Thymus (tissue), 11 donors: ENCODE data around the gene FBF1. TPM values are rescaled to one million over a fixed set of nuclear protein-coding genes. Genes with fewer than 3 reads are reported as not detected.

Experiments
- DNase-seq, 9 donors: peaks; one replicate each; pipeline ENCODE4 v3.0.0-alpha.2; 2013; ENCODE audit warnings: low spot score in 9 of 9, low read depth in 6 of 9, missing footprints in 1 of 9
- H3K27ac ChIP-seq, 2 donors: one replicate each; pipeline ENCODE4 v1.5.1; 2013; ENCODE audit warnings: control low read depth in 1 of 2, low read depth in 1 of 2, low read length in 1 of 2, mild to moderate bottlenecking in 1 of 2, moderate library complexity in 1 of 2
- H3K27me3 ChIP-seq, 2 donors: one replicate each; pipeline ENCODE4 v1.5.1; 2013; ENCODE audit warnings: low read length in 1 of 2; ENCODE audit not compliant: control insufficient read depth in 2 of 2, insufficient read depth in 1 of 2
- H3K36me3 ChIP-seq, 2 donors: one replicate each; pipeline ENCODE4 v1.5.1; 2013; ENCODE audit warnings: low read length in 1 of 2, mild to moderate bottlenecking in 1 of 2, moderate library complexity in 1 of 2; ENCODE audit not compliant: control insufficient read depth in 2 of 2, insufficient read depth in 2 of 2
- H3K4me1 ChIP-seq, 2 donors: one replicate each; pipeline ENCODE4 v1.5.1; 2013; ENCODE audit warnings: low read length in 2 of 2; ENCODE audit not compliant: control insufficient read depth in 2 of 2, insufficient read depth in 2 of 2
- H3K4me3 ChIP-seq, 2 donors: one replicate each; pipeline ENCODE4 v1.5.1; 2013; ENCODE audit warnings: low read length in 2 of 2, control low read depth in 1 of 2, mild to moderate bottlenecking in 1 of 2
- H3K9me3 ChIP-seq, 2 donors: one replicate each; pipeline ENCODE4 v1.5.1; 2013; ENCODE audit warnings: low read length in 1 of 2, mild to moderate bottlenecking in 1 of 2; ENCODE audit not compliant: control insufficient read depth in 2 of 2, insufficient read depth in 1 of 2
- WGBS: extraction: QIAGEN DNeasy Blood & Tissue Kit; methylation state at CpG from one replicate; pipeline ENCODE4 v1.1.7; 2013; 5-methylcytosine and 5-hydroxymethylcytosine counted together
- polyA plus RNA-seq: library from polyadenylated mRNA; stranded (reverse); fragments of 200-250 nt; gene quantifications from one replicate; pipeline ENCODE4 v1.2.3, GENCODE V29; 2013
- total RNA-seq: library from RNA; stranded (reverse); fragments of 120-200 nt; gene quantifications from one replicate; pipeline ENCODE4 v1.2.4, GENCODE V29; 2013
- donor health status: healthy.

The FBF1 gene
- total and polyA plus RNA-seq, 2 donors, result 9.2 to 18.7 TPM

DNA sequence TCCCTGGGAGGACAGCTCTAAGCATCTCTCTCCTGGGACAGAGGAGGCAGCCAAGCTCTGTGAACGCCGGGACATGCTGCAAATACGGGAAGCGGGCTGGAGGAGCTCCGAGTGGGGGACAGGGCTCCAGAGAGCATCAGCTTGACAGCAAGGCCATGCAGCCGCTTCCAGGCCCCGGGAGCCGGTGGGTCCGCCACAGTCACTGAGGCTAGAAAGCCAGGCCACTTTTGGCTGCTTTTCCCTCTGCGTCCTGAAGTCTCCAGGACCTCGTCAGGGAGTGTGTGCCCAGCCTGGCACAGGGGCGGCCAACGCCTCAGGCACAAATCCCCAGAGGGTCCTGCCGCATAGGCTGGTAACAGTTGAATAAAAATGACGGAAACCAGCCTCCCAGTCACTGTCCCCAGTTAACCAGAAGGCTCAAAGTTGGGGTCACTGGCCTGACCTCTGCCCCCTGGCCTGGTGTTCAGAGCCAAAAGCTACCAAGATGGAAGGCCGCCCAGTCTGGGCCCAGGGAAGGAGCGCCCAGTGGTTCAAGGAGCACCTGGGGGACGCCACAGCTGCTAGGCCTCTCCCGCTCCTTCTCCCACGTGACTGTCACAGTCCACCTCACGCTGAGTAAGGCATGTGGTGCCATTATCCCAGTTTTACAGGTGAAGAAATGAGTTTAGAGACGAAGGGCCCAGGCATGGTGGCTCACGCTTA, 40.9 kb downstream of the FBF1 start:
- no peak overlapping the region for H3K27ac ChIP-seq
- H3K9me3 ChIP-seq, result no peaks in the 10 kb centered on the region
- WGBS, result 94% methylated on average over 23 of the region's 23 CpGs
- no peaks in the 10 kb centered on the region for H3K27me3 ChIP-seq
- peaks cover 13 to 23% of the 10 kb centered on the region in 2 donors for H3K4me1 ChIP-seq
- DNase-seq, result no peak
- peaks cover 41 to 43% of the 10 kb centered on the region in 2 donors for H3K36me3 ChIP-seq
- H3K4me3 ChIP-seq, result no peak overlapping the region

DNA sequence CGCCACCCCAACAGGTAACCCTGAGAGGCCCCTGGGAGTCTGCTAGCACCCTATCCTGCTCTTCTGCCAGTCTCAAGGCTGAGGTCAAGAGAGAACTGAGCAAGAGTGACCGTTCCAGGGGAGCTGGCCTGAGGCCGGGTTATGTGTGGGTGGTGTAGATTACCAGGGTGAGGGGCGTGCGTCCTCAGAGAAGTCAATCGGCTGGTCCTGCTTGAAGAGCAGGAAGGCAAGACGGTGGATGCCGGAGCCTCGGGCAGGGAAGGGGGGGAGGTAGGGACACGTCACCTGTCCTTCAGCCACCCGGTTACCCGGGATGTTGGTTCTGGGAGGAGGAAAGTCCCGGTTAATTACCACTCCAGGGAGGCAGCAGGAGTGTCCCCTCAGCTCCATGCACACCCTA, 41.5 kb downstream of the FBF1 start:
- Histone ChIP-seq H3K9me3 (no peaks in the 10 kb centered on the region), H3K4me1 (peaks cover 13 to 25% of the 10 kb centered on the region in 2 donors), H3K27me3 (no peaks in the 10 kb centered on the region), H3K27ac (no peak overlapping the region), H3K4me3 (no peak overlapping the region), H3K36me3 (peaks cover 41 to 43% of the 10 kb centered on the region in 2 donors)
- 98% methylated on average over 13 of the region's 13 CpGs for WGBS
- no peak for DNase-seq

DNA sequence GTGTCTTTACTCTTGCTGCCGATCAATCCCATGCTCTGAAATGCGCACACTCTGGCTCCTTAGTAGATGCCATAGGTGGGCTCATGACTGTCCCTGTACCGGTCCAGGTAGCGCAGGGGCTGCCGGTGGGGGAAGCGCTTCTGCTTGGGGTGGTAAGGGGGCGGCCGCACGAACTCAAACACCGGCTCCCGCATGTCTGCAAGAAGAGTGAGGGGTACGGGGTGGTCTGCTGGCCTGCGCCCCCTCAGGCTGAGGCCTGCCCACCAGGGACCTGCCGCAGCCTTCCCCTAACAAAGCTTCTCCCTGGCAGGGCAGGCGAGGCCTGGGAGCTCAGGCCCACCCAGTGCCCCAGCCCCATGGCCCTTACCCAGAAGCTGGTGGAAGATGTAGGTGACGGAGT, 42.1 kb downstream of the FBF1 start:
- Histone ChIP-seq H3K36me3 (peaks cover 41 to 43% of the 10 kb centered on the region in 2 donors), H3K27ac (no peak overlapping the region), H3K4me1 (peaks cover 9 to 20% of the 10 kb centered on the region in 2 donors), H3K4me3 (no peak overlapping the region), H3K9me3 (no peaks in the 10 kb centered on the region), H3K27me3 (no peaks in the 10 kb centered on the region)
- DNase-seq, result no peak
- WGBS, result 98% methylated on average over 16 of the region's 16 CpGs

DNA sequence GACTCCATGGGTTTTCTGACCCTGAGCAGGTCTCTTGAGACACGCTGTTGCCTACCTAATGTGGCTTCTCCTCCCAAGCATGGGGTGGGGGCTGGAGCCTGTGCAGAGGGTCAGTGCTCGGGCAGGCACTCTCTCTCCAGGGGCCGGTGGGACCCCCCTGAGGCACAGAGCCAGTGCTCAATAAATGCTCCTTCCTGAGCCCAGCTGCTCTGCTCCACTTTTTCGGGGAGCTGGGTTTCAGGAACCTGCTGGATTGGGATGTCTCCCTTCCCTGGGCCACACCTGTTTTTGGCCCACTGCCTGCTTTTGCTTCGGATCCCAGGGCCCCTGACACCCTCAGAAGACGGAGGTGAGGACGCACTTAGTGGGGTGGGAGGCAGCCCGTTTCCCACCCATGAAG, 42.8 kb downstream of the FBF1 start:
- no peaks in the 10 kb centered on the region for H3K27me3 ChIP-seq
- H3K36me3 ChIP-seq, result peaks cover 40 to 41% of the 10 kb centered on the region in 2 donors
- peaks cover 9 to 19% of the 10 kb centered on the region in 2 donors for H3K4me1 ChIP-seq
- no peak for DNase-seq
- no peak overlapping the region for H3K27ac ChIP-seq
- no peaks in the 10 kb centered on the region for H3K9me3 ChIP-seq
- WGBS, result 97% methylated on average over 8 of the region's 8 CpGs
- no peak overlapping the region for H3K4me3 ChIP-seq

DNA sequence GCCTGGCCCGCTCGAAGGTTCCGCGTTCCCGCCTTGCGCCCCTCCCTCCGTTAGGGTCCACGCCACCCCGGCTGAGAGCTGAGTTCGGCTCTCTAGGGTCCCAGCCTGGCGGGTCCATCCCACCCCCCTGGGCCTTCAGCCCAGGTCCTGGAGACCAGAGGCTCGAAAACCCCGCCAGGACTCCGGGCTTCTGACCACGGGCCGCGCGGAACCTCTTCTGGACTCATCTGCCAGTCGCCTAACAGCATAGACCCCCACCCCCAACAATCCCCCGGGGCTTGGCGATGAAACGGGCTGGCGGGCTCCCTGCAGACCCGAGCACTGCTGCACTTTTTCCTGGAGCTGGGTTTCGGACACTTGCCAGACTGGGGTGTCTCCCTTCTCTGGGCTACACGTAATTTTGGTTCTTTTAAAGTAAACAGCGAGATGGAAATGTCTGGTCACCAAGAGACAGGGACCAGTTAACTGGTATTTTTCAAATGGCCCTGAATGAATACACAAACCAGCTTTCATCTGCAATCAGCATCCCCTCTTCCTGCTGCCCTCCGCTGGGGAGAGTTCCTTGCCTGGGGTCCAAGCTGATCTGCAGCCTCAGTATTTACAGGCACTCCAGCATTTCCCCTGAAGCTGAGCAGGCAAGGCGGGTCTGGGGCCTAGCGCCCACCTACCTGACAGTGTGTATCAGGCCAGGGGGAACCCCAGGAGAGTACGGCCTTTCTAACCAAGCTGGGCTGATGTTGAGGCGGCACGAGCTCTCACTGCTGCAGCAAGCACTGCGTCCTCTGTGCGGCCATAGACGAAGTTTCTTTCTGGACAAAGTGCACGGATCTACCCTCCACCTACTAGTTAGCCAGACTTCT, 43.5 kb downstream of the FBF1 start:
- H3K4me3 ChIP-seq, result peak overlapping the region in 1 of 2 donors; percentile 88
- H3K27ac ChIP-seq, result peak overlapping the region in 1 of 2 donors; percentile 2
- no peak for DNase-seq
- peaks cover 42 to 43% of the 10 kb centered on the region in 2 donors for H3K36me3 ChIP-seq
- WGBS, result 77% methylated on average over 37 of the region's 37 CpGs
- no peaks in the 10 kb centered on the region for H3K27me3 ChIP-seq
- H3K9me3 ChIP-seq, result no peaks in the 10 kb centered on the region
- peaks cover 9 to 19% of the 10 kb centered on the region in 2 donors for H3K4me1 ChIP-seq

DNA sequence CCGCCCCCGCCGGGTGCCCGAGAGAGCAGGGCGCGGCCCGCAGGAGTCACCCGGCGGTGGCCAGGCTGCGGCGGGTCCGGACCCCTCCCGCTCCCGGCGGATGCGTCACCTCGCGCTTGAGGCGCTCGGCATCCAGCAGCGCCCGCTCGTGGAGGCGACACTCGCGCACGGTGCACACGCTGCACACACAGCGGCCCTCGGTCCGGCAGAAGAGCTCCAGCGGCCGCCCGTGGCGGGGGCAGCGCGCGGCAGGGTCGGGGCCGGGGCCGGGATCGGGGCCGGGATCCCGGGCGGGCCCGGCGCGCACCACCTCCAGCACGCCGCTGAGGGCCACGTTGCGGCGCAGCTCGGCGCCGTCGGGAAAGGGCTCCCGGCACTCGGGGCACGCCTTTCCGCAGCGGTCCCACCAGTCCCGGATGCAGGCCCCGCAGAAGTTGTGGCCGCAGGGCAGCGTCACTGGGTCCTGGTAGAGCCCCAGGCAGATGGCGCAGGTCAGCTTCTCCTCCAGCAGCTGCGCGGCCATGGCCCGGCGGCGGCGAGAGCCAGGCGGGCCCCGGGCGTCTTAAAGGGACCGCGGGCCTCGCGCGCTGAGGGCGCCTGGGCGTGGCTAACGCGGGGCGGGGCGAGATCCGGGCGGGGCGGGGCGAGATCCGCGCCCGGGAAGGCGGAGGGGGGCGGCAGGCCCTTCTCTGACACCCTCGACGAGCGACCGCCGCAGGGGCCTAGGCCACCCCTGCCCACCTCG, 44.3 kb downstream of the FBF1 start, which contains the start of gene TRIM65:
TSS of gene TRIM65 (minus strand) at position 537 of the 745 bp plus-strand sequence. CDS start at position 523, 14 bp downstream.
- peak in 8 of 9 donors; percentile 40 to 87 (median 71) for DNase-seq
- peaks cover 45% of the 10 kb centered on the region in 2 donors for H3K36me3 ChIP-seq
- no peaks in the 10 kb centered on the region for H3K27me3 ChIP-seq
- H3K27ac ChIP-seq, result peak within 1 kb of the TSS; percentile 78 to 92
- WGBS, result under 1% methylated on average over 102 of the region's 102 CpGs
- H3K9me3 ChIP-seq, result no peaks in the 10 kb centered on the region
- peaks cover 9 to 19% of the 10 kb centered on the region in 2 donors for H3K4me1 ChIP-seq
- H3K4me3 ChIP-seq, result peak within 1 kb of the TSS; percentile 65 to 88

DNA sequence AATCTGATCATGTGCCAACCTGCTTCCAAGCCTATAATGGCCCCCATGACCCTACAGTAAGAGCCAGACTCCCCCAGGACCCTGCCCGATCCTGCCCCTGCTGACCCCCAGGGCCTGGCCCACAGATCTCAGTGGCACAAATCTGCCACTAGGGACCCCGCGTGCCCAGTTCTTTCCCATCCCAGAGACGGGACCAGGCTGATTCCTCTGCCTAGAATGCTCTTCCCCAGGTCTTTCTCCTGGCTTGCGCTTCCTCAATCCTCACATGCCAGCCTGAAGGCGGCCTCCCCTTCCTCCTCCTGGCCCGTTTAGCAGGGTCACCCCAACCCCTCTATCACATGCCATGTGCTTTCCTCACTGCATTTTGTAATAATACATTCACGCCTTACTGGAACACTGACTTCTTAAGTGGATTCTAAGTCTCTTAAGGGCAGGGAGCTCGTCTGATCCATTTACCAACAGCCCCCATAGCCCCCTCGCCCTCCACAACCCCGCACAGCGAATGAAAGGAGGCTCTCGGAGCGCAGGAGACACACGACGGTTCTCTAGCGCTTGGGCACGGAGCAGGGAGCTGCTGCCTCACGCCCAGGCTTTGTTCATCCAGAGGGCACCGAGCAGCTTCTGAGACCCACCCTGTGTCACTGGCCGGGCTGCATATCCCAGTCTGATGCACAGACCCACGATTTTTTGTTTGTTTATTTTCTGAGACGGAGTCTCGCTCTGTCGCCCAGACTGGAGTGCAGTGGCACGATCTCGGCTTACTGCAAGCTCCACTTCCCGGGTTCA, 45.3 kb downstream of the FBF1 start:
- Histone ChIP-seq H3K9me3 (no peaks in the 10 kb centered on the region), H3K4me3 (peak overlapping the region; percentile 65 to 88), H3K27ac (no peak overlapping the region), H3K27me3 (no peaks in the 10 kb centered on the region), H3K4me1 (peaks cover 9 to 19% of the 10 kb centered on the region in 2 donors), H3K36me3 (peaks cover 43 to 45% of the 10 kb centered on the region in 2 donors)
- 45% methylated on average over 28 of the region's 28 CpGs for WGBS
- peak in 1 of 9 donors; percentile 48 for DNase-seq

DNA sequence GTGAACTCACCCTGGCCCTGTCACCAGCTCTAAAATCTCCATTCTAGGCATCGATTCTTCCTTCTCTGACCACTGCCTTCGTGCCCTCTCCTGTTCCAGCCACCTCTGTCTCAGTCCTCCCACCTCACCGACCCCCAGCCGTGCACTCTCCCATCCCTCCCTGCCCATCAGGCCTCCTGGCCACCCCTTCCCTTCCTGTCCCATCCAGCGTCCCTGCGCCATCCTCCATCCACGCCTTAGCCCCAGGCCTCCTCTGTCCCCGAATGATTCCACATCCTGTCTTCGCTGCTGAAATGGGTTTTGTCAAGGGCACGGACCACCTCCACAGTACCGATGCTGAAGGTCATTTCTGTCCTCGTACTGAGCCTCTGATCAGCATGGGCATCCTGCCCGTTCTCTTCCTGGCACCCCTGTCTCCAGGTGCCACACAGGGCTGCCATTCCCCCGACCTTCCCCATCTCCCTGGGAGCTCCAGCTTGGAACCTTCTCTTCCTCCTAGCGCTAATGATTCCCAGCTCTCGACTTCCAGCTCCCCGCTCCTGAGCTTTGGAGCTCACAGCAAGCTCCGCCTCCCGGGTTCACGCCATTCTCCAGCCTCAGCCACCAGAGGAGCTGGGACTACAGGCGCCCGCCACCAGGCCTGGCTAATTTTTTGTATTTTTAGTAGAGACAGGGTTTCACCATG, 46.7 kb downstream of the FBF1 start:
- 95% methylated on average over 22 of the region's 22 CpGs for WGBS
- Histone ChIP-seq H3K27ac (no peak overlapping the region), H3K9me3 (no peaks in the 10 kb centered on the region), H3K36me3 (peaks cover 31 to 42% of the 10 kb centered on the region in 2 donors), H3K4me3 (no peak overlapping the region), H3K4me1 (peaks cover 9 to 19% of the 10 kb centered on the region in 2 donors), H3K27me3 (no peaks in the 10 kb centered on the region)
- no peak for DNase-seq
